HG02840 (cell line): ENCODE data around the gene NKX6-2.
"Not testable (repeated sequence)": the region's sequence is repeated elsewhere in the genome, so short reads cannot be mapped to it uniquely, and the experiment has no call there.

Source experiments
- ATAC-seq: cut with Tn5 transposase; IDR thresholded peaks from one replicate; pipeline ENCODE4 v1.9.1; 2021; ENCODE audit warnings: mild to moderate bottlenecking, moderate library complexity, moderate number of reproducible peaks; ENCODE audit not compliant: unreplicated experiment, low FRiP score

Gene NKX6-2

DNA sequence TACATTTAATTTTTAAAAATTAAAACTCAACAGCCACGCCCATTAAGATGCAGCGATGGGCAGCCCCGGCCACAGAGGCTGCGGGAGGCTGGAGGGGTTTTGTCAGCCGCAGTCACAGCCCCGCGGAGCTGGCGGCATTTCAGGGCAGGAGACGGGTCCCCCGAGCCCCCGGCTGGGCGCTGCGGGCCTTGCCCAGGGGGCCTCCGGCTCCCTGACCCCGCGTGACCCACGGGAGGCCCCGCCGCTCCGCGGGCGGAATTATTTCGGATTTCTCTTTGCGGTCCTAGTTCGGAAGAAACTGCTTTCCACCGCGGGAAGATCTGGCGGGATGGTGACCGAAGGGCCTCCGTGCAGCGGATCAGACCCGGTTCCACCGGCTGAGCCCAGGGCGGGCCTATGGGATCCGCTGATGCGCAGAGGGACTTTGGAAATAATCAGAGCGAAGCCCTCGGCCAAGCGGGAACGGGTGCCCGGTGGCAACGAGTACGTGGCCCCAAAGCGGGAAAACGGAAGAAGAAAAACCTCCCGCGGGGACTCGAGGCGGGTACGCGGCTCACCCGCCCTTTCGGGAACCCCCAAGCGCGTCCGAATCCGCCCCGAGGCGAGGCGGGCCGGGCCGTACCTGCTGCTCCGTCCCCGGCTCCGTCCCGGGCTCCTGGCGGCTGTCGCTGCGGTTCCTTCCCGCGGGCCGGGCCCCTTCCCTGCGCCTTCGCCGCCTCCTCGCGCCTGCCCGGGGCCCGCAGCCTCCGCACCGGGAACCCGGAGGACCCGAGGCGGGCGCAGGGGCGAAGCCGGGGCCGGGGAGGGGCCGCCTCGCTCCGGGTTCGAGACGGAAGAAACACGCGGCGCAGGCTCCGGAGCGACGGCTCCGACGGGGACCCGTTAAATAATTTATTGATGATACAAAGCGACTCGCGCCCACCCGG, 1.7 kb downstream of the NKX6-2 start:
- no peak for ATAC-seq

DNA sequence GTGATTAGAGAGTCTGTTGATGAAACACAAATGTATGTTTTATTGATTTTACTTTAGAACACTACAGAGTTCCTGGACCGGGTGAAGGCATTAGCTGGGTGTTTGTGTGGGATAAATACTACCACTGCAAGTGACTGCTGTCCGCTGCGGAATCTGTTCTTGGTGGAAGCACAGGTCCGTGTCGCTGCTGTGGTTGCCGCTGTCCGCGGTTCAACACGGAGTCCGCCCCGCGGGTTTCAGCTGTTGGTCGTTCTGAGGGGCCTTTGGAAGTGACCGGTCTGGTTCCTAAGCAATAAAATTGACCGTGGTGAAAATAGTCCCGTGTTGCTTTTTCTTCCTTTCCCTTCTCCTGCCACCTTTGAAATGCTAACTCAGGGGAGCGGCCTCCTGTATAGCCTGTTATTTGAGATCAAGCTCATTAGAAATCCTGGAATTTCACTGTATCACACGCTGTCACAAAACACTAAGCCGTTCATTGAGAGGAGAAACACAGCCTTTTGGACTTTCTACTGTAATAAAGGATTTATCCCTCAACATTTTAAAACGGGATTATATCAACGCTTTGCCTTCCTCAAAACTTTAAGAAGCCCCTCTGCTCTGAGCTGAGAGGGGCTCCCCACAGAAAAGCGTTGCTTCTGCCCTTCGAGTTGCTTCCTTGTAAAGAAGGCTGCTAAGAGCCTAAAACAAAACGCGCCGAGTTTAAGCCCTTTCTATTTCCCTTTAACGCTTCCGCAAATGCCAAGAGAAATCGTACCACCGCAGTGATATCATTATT, 2.6 kb downstream of the NKX6-2 start:
- ATAC-seq, result no peak

DNA sequence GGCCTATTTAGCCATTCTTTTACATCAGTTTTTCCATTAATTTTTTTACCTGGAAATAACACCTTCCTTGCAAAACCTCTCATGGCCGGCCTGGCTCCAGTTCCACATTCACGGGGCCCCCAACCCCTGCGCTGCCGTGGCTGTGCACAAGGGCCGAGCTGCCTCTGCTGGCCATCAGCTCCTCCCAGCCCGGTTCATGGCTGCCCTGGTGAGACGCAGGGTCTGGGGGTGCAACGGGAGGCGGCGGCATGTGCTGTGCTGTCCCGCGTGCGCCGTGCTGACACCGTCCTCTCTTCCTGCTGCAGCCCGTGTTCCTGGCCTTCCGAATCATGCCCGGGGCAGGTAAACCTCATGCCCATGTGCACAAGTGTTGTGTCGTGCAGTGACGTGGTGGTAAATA, 4.4 kb downstream of the NKX6-2 start:
- ATAC-seq, result no peak

DNA sequence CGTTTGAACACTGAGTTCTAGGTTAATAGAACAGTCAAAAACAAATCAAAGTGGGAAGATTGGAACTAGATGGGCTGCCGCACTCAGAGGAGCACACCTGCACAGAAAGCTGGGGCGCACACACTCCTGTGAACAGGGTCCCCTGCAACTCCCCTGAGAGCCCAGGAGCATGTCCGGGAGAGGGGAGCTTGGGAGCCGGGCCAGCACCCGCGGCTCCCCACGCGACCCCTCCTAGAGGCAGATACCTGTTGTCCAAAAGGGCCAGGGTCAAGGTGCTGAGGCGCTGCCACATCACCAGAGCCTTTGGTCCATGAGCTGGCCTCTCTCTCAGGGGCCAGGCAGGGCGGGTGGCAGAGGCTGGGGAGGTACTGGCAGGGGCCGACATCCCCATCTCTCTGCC, 5.6 kb downstream of the NKX6-2 start:
- ATAC-seq, result no peak

DNA sequence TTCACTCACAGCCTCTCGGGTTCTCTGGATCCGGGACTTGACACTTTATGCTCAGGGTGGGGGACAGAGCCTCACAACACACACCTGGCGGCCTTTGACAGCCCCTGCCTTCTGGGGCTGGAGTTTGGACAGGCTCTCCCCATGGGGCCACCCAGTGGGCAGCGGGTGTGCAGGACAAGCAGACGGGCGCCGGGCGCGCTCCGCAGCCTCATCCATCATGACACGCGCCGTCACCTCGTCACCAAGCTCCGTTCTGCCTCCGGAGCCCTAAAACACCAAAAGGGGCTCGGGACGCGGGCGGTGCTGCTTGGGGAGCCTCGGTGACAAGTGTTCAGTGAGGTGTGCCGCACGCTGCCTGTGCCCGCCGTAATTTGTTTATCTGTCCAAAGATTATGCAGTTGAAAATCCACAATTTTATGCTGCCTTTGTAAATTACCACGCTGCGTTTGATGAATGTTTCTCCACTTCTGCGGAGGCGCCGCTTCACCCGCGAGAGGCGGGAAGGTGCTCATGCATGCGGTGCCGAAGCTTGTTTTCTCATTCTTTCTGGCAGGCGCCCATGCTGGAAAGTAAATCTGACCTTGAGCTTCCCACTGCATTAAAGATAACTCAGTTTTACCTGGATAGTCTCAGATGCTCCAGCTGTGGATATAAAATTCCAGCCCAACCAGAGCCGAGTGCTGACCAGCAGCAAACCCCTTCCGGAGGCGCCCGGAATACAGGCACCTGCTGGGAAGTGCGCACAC, 6.2 kb downstream of the NKX6-2 start:
- ATAC-seq, result no peak

DNA sequence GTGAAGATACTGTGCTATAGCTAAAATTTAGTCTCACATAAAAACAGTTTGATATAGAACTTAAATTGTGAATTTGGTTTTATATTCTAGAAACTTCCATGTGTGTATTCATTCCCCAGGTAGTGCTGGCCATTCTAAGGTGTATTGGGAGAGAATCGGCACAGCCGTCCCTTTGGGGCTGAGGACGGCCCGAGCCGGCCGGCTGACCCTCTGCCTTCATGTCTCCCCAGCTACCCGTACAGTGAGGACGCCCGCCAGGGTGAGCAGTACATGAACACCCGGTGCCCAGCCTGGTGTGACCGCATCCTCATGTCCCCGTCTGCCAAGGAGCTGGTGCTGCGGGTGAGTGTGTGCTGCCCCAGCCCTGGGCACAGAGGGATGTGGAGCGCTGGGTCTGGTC, 8.5 kb downstream of the NKX6-2 start:
- no peak for ATAC-seq

DNA sequence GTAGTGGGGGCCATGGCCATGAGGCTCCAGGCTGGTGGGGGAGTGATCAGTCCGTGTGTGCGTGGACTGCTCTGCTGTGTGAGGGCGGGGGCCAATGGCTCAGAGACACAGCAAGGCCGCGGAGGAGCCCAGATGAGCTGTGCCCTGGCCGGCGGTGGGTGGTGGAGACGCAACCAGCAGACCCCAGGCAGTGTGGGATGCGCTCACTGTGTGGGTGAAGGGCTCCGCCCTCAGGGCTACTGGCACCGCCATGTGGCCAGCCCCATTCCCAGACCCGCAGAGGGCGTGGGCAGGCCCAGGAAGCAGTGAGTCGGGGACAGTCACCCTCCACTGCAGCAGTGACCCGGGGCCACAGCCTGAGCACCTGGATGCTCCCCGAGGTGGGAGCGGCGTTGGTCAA, 9.1 kb downstream of the NKX6-2 start:
- no peak for ATAC-seq

DNA sequence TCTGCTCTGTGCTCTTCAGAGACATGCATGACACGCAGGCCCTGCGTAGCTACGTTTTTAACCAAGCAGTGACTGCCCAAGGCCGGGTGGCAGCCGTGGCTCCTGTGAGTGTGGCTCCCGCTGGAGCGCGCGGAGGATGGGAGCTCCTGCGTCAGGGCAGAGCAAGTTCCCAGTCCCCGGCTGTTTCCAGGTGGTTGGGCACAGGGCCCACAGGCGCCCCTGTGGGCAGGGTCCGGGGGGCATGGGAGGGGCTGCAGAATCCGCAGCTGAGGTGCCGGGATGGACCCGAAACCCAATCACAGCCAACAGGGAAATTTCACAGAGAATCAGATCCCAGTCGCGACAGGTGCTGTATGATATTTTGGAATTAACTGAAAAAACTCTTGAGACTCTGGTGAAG, 9.8 kb downstream of the NKX6-2 start:
- ATAC-seq, result no peak

DNA sequence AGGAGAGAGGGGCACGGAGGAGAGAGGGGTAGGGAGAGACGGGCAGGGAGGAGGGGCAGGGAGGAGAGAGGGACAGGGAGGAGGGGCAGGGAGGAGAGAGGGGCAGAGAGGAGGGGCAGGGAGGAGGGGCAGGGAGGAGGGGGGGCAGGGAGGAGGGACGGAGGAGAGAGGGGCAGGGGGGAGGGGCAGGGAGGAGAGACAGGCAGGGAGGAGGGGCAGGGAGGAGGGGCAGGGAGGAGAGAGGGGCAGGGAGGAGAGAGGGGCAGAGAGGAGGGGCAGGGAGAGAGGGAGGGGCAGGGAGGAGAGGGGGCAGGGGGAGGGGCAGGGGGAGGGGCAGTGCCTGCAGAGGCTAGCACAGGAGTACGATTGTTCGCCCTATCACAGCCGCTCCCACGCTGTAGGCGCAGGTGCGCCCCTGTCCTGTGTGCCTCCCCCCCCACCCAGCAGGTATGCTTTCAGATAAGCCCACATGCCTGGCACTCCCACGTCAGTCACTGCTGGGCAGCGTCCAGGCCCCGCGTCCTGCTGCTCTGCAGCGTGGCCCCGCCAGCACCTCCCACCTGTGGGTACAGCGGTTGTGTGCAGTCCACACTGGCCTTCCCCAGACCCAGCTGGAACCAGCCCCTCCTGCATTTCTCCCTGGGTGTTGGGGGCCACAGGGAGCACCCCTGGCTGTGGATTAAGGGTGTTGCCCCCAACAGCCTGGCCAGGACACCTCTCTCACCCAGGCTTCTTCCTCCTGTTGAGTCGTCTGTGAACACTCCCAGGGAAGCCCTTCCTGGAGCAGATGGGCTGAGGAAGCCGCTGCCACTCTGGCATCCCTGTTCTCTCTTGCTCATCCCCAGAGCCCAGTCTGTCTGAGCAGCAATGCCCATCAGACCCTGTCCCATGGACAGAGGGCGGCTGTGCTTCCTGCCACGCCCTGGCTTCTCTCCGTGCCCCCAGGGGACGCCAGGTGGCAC, 10.8 kb downstream of the NKX6-2 start:
- no peak for ATAC-seq

DNA sequence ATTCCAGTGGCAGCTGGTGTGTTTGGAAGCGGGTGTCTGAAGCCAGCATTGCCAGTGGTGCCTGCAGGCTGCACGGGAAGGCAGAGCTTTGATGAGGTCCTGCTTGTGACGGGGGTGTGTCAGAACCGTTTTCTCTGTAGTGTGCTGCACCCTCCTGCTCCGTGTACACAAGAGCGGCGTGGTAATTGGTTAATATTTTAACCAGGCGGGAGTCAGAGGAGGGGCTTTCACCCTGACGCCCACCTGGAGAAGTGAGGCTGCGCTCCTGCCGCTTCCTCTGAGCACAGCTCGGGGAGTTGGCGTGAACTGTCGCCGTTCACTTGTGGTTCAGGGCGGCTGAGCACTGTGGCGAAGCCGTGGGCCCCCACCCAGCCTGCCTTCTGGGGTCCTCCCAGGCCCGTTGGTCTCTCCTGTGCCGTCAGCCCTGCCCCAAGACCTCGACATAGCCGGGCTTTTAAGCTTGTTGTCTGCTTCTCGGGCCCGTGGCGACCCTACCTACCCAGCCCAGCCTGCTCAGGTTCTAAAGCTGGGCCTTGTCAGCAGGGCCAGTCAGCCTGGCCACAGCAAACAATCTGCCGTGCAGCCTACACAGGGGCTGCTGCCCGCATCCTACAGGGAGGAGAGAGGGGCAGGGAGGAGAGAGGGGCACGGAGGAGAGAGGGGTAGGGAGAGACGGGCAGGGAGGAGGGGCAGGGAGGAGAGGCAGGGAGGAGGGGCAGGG, 11.6 kb downstream of the NKX6-2 start:
- ATAC-seq, result no peak

DNA sequence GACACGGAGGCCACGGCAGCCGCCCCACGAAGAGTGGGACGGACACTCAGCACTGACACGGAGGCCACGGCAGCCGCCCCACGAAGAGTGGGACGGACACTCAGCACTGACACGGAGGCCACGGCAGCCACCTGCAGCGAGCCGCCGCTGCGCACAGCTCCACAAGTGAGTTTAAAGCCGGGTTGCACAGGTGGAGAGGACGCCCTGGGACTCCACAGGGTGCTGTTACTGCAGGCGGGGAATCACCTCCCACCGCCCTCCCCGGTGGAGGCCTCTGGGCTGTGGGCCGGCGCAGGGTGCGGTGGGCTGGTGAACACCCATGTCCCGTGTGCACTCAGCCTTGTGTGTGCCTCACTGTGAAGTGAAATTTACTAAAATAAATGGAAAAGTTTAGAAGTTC, 13.1 kb downstream of the NKX6-2 start:
- ATAC-seq, result not testable (repeated sequence)

DNA sequence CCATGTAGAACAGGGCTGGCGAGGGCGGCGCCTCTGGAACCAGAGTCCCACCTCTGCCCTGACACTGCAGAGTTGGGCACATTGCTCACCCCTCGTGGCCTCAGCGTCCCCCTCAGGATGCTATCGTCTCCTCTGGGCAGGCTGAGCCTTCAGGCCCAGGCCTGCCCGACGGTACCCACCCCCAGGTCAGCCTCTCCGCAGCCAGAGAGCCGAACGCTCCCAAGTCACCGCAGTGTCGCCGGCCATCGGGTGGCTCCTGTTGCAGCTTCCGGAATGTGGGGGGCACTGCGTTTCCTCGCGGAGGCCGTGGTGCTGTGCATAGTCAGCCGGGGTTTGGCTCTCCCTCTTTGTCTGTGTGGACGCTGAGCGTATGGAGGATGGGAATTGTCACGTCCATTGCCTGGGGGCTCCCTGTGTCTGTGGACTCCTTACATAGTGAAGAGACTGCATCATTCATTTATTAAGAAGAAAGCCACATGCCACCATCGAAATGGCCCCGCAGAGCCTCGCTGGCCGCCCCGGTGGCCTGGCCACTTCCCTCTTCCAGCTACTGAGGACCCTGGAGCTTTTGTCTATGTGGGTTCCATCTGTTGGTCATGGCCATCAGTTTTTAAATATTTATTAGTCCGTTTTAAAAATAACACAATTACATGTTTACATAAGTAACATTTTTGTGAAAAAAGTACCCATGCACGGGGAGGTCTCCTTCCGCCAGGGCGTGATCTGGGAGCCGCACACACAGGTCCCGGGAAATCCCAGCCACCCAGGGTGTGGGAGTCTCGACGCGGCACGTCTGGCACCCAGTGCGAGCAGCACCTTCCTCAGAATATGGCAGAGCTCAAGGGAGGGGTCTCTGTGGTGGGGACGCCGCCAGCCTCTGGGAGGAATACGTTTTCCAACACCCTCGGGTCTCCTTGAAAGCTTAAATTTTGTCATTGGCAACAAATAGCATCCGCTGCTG, 15.6 kb downstream of the NKX6-2 start:
- no peak for ATAC-seq

DNA sequence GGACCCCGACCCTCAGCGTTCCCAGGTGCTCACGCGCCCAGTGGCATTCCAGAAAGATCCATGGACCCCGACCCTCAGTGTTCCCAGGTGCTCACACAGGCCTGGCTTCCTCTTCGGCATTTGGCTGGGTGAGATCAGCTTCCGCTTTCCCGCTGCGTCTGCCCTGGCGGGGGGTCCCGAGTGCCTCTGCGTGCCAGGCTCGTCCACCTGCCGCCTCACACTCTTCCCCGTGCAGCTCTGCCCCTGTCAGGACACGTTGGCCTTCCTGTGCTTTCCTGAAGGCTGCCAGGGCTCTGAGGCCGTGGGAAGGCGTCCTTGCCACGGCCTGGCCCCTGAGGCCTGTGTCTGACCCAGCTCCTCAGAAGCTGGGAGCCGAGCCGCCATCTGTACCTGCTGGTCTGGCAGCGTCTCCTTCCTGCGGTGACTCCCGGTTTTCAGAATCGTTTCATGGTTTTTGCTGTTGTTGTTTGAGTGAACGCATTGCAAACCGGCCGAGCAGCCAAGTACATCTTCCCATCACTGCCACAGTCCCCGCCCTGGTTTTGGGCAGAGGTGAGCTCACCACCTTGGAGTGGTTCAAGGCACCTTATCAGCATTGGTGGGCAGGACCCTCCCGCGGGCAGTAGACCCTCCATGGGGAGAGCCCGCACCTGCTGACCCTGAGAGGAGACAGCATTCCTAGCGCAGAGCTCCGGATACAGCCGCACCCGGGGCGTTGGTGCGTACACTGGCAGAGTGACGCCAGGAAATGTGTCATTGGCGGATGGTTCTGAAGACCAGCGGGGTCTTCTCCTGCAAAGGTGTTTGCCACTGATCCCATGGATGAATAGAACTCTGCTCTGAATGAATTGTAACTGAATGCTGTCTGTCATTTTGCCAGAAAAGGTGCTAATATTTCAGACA, 17.4 kb downstream of the NKX6-2 start:
- no peak for ATAC-seq

DNA sequence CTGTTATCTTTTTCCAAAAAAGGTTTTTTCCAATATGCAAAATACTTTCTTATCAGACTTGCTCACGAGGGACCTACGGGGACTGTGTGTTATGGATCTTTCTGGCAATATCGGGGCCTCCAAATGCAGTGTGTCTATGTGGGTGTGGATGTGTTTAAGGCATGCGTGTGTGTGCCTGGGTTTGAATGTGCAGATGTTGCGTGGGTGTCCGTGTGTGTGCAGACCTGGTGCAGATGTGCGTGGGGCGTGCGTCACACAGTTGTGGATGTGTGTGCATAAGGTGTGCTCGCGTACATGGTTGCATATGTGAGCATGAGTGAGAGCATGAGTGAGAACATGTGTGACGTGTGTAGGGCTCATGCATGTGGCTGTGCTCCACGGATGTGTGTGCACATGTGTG, 19.7 kb downstream of the NKX6-2 start:
- ATAC-seq, result no peak

DNA sequence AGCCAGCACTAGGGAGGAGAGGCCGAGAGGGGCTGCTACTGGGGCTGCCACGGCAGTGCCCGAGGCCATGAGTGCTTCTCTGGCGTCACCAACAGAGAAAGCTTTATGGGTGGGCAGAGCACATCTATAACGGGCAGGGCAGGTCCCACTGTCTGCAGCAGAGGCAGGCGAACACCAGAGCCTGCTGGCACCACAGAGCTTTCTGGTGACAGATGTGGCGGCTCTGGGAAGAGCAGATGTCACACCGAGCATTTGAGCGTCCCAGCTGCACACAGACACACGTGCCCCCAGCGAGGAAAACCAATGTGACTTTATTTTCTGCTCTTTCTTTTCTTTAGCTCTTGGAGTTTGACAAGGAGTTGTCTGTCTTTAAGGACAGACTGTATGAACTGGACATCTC, 20.5 kb downstream of the NKX6-2 start:
- no peak for ATAC-seq

DNA sequence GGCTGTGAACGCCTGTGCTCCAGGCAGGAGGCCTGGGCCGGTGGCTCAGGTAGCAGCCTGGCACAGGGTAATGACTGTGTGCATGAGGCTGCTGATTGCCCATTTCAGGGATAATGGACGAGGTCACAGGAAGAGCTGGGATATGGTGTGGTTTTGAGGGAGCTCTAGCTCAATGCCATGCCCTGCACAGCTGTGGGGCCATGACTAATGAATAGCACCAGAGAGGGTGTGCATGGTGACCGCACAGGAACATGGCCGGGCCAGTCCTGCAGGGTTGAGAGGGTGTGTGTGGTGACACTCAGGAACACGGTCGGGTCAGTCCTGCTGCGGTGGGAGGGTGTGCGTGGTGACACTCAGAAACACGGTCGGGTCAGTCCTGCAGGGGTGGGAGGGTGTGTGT, 21.8 kb downstream of the NKX6-2 start:
- ATAC-seq, result no peak

DNA sequence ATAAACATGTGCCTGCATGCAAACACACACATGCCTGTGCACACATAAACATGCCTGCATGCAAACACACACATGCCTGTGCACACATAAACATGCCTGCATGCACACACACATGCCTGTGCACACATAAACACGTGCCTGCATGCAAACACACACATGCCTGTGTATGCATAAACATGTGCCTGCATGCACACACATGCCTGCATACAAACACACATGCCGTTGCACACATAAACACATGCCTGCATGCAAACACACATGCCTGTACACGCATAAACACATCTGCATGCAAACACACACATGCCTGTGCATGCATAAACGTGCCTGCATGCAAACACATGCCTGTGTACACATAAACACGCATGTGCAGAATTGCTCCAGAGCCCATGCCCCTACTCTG, 22.4 kb downstream of the NKX6-2 start:
- no peak for ATAC-seq
